K562 (cell line): Measurements from ENCODE around the gene SV2C. TPM values are rescaled to one million over a fixed set of nuclear protein-coding genes. Genes with fewer than 3 reads are reported as not detected.
A peak's percentile ranks its signal among the peaks of the same experiment; 100 is the strongest.

Experiments
- ATAC-seq: fragments of 200-7000 bp; cut with Tn5 transposase; 3 replicates; pipeline ENCODE4 v1.9.1; 2020; ENCODE audit warnings: moderate library complexity
- BruUV-seq: library from RNA; stranded (reverse); fragments of 400-500 nt; replicated peaks from 2 replicates; lab custom pipeline; 2021; lab: Mats Ljungman, UMichigan
- CTCF ChIA-PET: fragments of 300-600 bp; formaldehyde crosslinking; extraction: SDS; loops from one replicate; lab custom pipeline; 2021; ENCODE audit warnings: low intra/inter-chr PET ratio; lab: Yijun Ruan, JAX
- POLR2A ChIA-PET: fragments of 300-600, 350-650 bp; sonication (Branson Sonifier 250); formaldehyde crosslinking; extraction: SDS; loops from one replicate; lab custom pipeline; 2021; ENCODE audit warnings: antibody characterized with exemption, inconsistent platforms; lab: Yijun Ruan, JAX
- DNase-seq, 4 experiments: peaks; one replicate each; pipeline versions ENCODE4 v3.0.0 to v3.0.0-alpha.2; 2011 to 2018; ENCODE audit warnings: low spot score in 3 of 4, mixed read lengths in 3 of 4; ENCODE audit errors: extremely low read depth in 1 of 4
- FAIRE-seq: peaks from 2 replicates; lab custom pipeline; 2011; peaks lifted over from hg19 to GRCh38; lab: Jason Lieb, UNC
- H2AFZ ChIP-seq: 2 replicates; pipeline ENCODE4 v1.6.0; 2011; ENCODE audit warnings: low read depth, low read length, control low read depth, inconsistent platforms
- H3K27ac ChIP-seq: fragments of 200-600 bp; 3 replicates; pipeline ENCODE4 v1.8.0; 2011; ENCODE audit warnings: low read depth, mild to moderate bottlenecking, control low read depth, inconsistent platforms, low read length, moderate library complexity, mixed read lengths; ENCODE audit errors: extremely low read depth
- H3K27me3 ChIP-seq, 2 experiments: fragments of 300-600 bp in 1 of 2; 2 replicates in 1 of 2; 3 replicates in 1 of 2; pipeline versions ENCODE4 v1.6.0 to v1.8.0; 2011; ENCODE audit warnings: inconsistent platforms in 2 of 2, low read length in 2 of 2, mild to moderate bottlenecking in 1 of 2, mixed read lengths in 1 of 2, moderate library complexity in 1 of 2; ENCODE audit not compliant: control insufficient read depth in 2 of 2, insufficient read depth in 2 of 2
- H3K36me3 ChIP-seq: fragments of 300-600 bp; 3 replicates; pipeline ENCODE4 v1.8.0; 2011; ENCODE audit warnings: mild to moderate bottlenecking, low read length, inconsistent platforms; ENCODE audit not compliant: control insufficient read depth, insufficient read depth
- H3K4me1 ChIP-seq, 2 experiments: fragments of 200-600 bp in 1 of 2; replicated peaks in 1 of 2; 2 replicates in 1 of 2; 3 replicates in 1 of 2; pipeline versions ENCODE4 v1.5.1 to v1.8.0; 2011; ENCODE audit warnings: inconsistent platforms in 2 of 2, low read length in 2 of 2, mild to moderate bottlenecking in 1 of 2, mixed read lengths in 1 of 2, moderate library complexity in 1 of 2; ENCODE audit not compliant: control insufficient read depth in 2 of 2, insufficient read depth in 2 of 2
- H3K4me2 ChIP-seq: 2 replicates; pipeline ENCODE4 v1.6.1; 2011; ENCODE audit warnings: low read length, control low read depth, inconsistent platforms, mixed read lengths; ENCODE audit not compliant: insufficient read depth
- H3K4me3 ChIP-seq: fragments of 200-600 bp; sonication (generic), shearing (Covaris generic); 2 replicates; pipeline ENCODE4 v1.5.1; 2016; ENCODE audit warnings: control low read depth, inconsistent platforms
- H3K79me2 ChIP-seq: fragments of 200-600 bp; 3 replicates; pipeline ENCODE4 v1.8.0; 2011; ENCODE audit warnings: low read length, inconsistent platforms; ENCODE audit not compliant: control insufficient read depth, insufficient read depth
- H3K9ac ChIP-seq, 2 experiments: 2 replicates each; pipeline versions ENCODE4 v1.6.0 to v1.6.1; 2011; ENCODE audit warnings: low read depth in 2 of 2, low read length in 2 of 2, control low read depth in 1 of 2, inconsistent platforms in 1 of 2, mild to moderate bottlenecking in 1 of 2, mixed read lengths in 1 of 2; ENCODE audit not compliant: insufficient read depth in 1 of 2
- H3K9me1 ChIP-seq: one replicate; pipeline ENCODE4 v1.6.0; 2011; ENCODE audit warnings: inconsistent platforms, mild to moderate bottlenecking, low read length, moderate library complexity; ENCODE audit not compliant: control insufficient read depth, insufficient read depth
- H3K9me3 ChIP-seq: replicated peaks from 2 replicates; pipeline ENCODE4 v1.5.1; 2011; ENCODE audit warnings: low read depth, low read length, inconsistent platforms; ENCODE audit not compliant: control insufficient read depth, insufficient read depth
- H4K20me1 ChIP-seq: replicated peaks from 2 replicates; pipeline ENCODE4 v1.6.1; 2011; ENCODE audit warnings: low read length, inconsistent platforms, mixed read lengths; ENCODE audit not compliant: control insufficient read depth, insufficient read depth
- E2F1 ChIP-seq: sonication (generic); formaldehyde crosslinking; IDR thresholded peaks from 2 replicates; pipeline ENCODE4 v1.8.1; 2023; ENCODE audit warnings: mild to moderate bottlenecking, missing genetic modification reagents, moderate library complexity
- GTF2E2 ChIP-seq: fragments of 200-800 bp; sonication (Bioruptor generic); IDR thresholded peaks from 2 replicates; pipeline ENCODE4 v1.6.1; 2016; ENCODE audit warnings: missing genetic modification characterization, missing compliant biosample characterization
- RBM25 ChIP-seq: fragments of 200-400 bp; formaldehyde crosslinking; IDR thresholded peaks from 2 replicates; pipeline ENCODE4 v1.6.1; 2018; ENCODE audit warnings: low read length, low read depth, moderate library complexity; ENCODE audit not compliant: severe bottlenecking
- SMARCE1 ChIP-seq: fragments of 450-650 bp; IDR thresholded peaks from 2 replicates; pipeline ENCODE4 v1.7.1; 2016; ENCODE audit warnings: mild to moderate bottlenecking
- TBL1XR1 ChIP-seq, 2 experiments: IDR thresholded peaks; 2 replicates each; pipeline ENCODE4 v1.6.1; 2012; ENCODE audit warnings: improper control_type of control experiment in 2 of 2, low read length in 2 of 2, mild to moderate bottlenecking in 1 of 2
- ZNF239 ChIP-seq: fragments of 250-450 bp; sonication (Bioruptor Pico); IDR thresholded peaks from 2 replicates; pipeline ENCODE4 v1.4.0; 2020; ENCODE audit warnings: mild to moderate bottlenecking
- WGBS: fragments of 100-300 bp; shearing (Covaris generic); methylation state at CpG from one replicate; pipeline ENCODE4 v1.1.6; 2016; ENCODE audit warnings: low coverage, mixed read lengths; ENCODE audit not compliant: insufficient coverage; ENCODE audit errors: missing lambda C conversion rate; 5-methylcytosine and 5-hydroxymethylcytosine counted together
- in situ Hi-C: fragments of 300-500 bp; cut with MboI; formaldehyde crosslinking; loops from 4 replicates; pipeline ENCODE4 v1.15.0; 2018; ENCODE audit warnings: inconsistent platforms, mixed read lengths
- intact Hi-C: fragments of 100-400 bp; cut with micrococcal nuclease; formaldehyde crosslinking; loops from 2 replicates; pipeline ENCODE4 v1.14.2; 2022
- polyA plus RNA-seq, 8 experiments: library from polyadenylated mRNA; depleted of rRNA in 4 of 8; stranded (reverse) in 5 of 8; unstranded in 3 of 8; fragments of >200 nt; fragmentation: Nextera tagmentation in 2 of 8; fragmentation: Illumina TruSeq in 1 of 8; extraction: Ambion mirVana in 2 of 8; extraction: Trizol in 1 of 8; gene quantifications; 2 replicates each; pipeline versions ENCODE4 v1.2.1 to v1.2.3, GENCODE V29; 2011 to 2014; ENCODE audit warnings: inconsistent platforms in 1 of 8, missing spikeins in 1 of 8
- total RNA-seq, 7 experiments: library from RNA; depleted of rRNA in 6 of 7; stranded (reverse); fragments of >200 nt in 6 of 7; fragmentation: Illumina TruSeq in 2 of 7; extraction: Trizol in 2 of 7; gene quantifications; 2 replicates each; pipeline versions ENCODE4 v1.2.1 to v1.2.3, GENCODE V29; 2011 to 2021; ENCODE audit warnings: low replicate concordance in 1 of 7

SV2C gene
- total and polyA plus RNA-seq, 9 of the 15 experiments (the other 6 are each of a cell fraction or from before 2014, with no cell fraction given), result 0.05 TPM; not detected in 8

GRCh38 chr5:76111477-76112174, 28.4 kb downstream of the SV2C start:
- Histone ChIP-seq H3K27me3 (peaks cover 0 to 11% of the 10 kb centered on the region in 2 experiments; a peak in 2 of 5 replicates), H3K9ac (no peak overlapping the region), H3K9me3 (no peaks in the 10 kb centered on the region), H3K9me1 (no peaks in the 10 kb centered on the region), H3K36me3 (no peaks in the 10 kb centered on the region)
- FAIRE-seq (no peak), DNase-seq (no peak)
- ChIA-PET CTCF (no interaction called here), POLR2A (no interaction called here)
- in situ Hi-C loops, result no loop called here
- TF ChIP-seq ZNF239 (CRISPR knock-in tag), result peak; percentile 93
- TF ChIP-seq TBL1XR1 (IDR thresholded peaks at IDR 0.05; ENCODE audit: low read length in 2 of 2), result no peak
- TF ChIP-seq SMARCE1, result no peak
- no peak for TF ChIP-seq GTF2E2 (tag)
- no peak for TF ChIP-seq E2F1 (CRISPR knock-in tag)
- peak; percentile 31 for TF ChIP-seq RBM25
- TF ChIP-seq, all 486 proteins: peak for 2
- no TSS peak for BruUV-seq
- no peak overlapping the region for H3K4me2 ChIP-seq
- 0% methylated on average over 7 of the region's 7 CpGs for WGBS
- no peak for ATAC-seq
- no peaks in the 10 kb centered on the region for H3K79me2 ChIP-seq
- H3K4me3 ChIP-seq, result no peak overlapping the region
- H2AFZ ChIP-seq, result no peak overlapping the region
- H3K27ac ChIP-seq, result no peak overlapping the region
- intact Hi-C loops, result no loop called here
- H3K4me1 ChIP-seq, result no peaks in the 10 kb centered on the region
- no peaks in the 10 kb centered on the region for H4K20me1 ChIP-seq
